ENCODE results near the gene GIT1. TPM values are rescaled to one million over a fixed set of nuclear protein-coding genes. Genes with fewer than 3 reads are reported as not detected.

The GIT1 gene
- total and polyA plus RNA-seq, 9 of the 15 experiments (the other 6 are each of a cell fraction or from before 2014, with no cell fraction given), result 0.35 to 35.3 (median 17.1) TPM

Other genes with a start within 250 kb of the GIT1 start
- 13.5 and 17.0 TPM in 2 replicates for gene TAOK1, start 199.3 kb downstream of the GIT1 start, total RNA-seq (2014; rRNA removed)
- gene TAOK1, start 199.3 kb downstream of the GIT1 start, total RNA-seq (2014; rRNA removed; fragmentation: Illumina TruSeq; extraction: Trizol), result 22.2 and 23.9 TPM in 2 replicates
- 21.8 and 22.3 TPM in 2 replicates for gene TAOK1, start 199.3 kb downstream of the GIT1 start, total RNA-seq (2015; rRNA removed; fragmentation: Illumina TruSeq; extraction: Trizol)
- 32.8 and 33.1 TPM in 2 replicates for gene TAOK1, start 199.3 kb downstream of the GIT1 start, total RNA-seq (2021)
- 10.0 and 15.9 TPM in 2 replicates for gene TAOK1, start 199.3 kb downstream of the GIT1 start, polyA plus RNA-seq (2011; rRNA removed)
- gene TAOK1, start 199.3 kb downstream of the GIT1 start, polyA plus RNA-seq (2014; fragmentation: Illumina TruSeq; extraction: Trizol), result 12.9 and 16.5 TPM in 2 replicates
- gene TAOK1, start 199.3 kb downstream of the GIT1 start, polyA plus RNA-seq (2014; fragmentation: Nextera tagmentation; extraction: Ambion mirVana), result 1 to 10 TPM; 3.2 to 3.4 TPM
- gene TAOK1, start 199.3 kb downstream of the GIT1 start, polyA plus RNA-seq (2014; rRNA removed), result 8.7 and 8.8 TPM in 2 replicates
- gene ABHD15, start 22.6 kb downstream of the GIT1 start, total RNA-seq (2014; rRNA removed), result 2.4 and 3.1 TPM in 2 replicates
- gene ABHD15, start 22.6 kb downstream of the GIT1 start, total RNA-seq (2014; rRNA removed; fragmentation: Illumina TruSeq; extraction: Trizol), result 2.0 and 2.2 TPM in 2 replicates
- 3.8 and 4.2 TPM in 2 replicates for gene ABHD15, start 22.6 kb downstream of the GIT1 start, total RNA-seq (2015; rRNA removed; fragmentation: Illumina TruSeq; extraction: Trizol)
- gene ABHD15, start 22.6 kb downstream of the GIT1 start, total RNA-seq (2021), result 4.0 and 4.2 TPM in 2 replicates
- 0.85 and 1.8 TPM in 2 replicates for gene ABHD15, start 22.6 kb downstream of the GIT1 start, polyA plus RNA-seq (2011; rRNA removed)
- 2.4 and 2.5 TPM in 2 replicates for gene ABHD15, start 22.6 kb downstream of the GIT1 start, polyA plus RNA-seq (2014; fragmentation: Illumina TruSeq; extraction: Trizol)
- gene ABHD15, start 22.6 kb downstream of the GIT1 start, polyA plus RNA-seq (2014; fragmentation: Nextera tagmentation; extraction: Ambion mirVana), result under 1 TPM; 0.85 to 0.97 TPM
- gene ABHD15, start 22.6 kb downstream of the GIT1 start, polyA plus RNA-seq (2014; rRNA removed), result 2.1 and 2.9 TPM in 2 replicates
- 25.2 and 27.6 TPM in 2 replicates for gene TP53I13, start 20.9 kb downstream of the GIT1 start, total RNA-seq (2014; rRNA removed)
- gene TP53I13, start 20.9 kb downstream of the GIT1 start, total RNA-seq (2014; rRNA removed; fragmentation: Illumina TruSeq; extraction: Trizol), result 1.8 and 3.3 TPM in 2 replicates
- 13.0 and 13.9 TPM in 2 replicates for gene TP53I13, start 20.9 kb downstream of the GIT1 start, total RNA-seq (2015; rRNA removed; fragmentation: Illumina TruSeq; extraction: Trizol)
- gene TP53I13, start 20.9 kb downstream of the GIT1 start, total RNA-seq (2021), result 24.5 and 28.3 TPM in 2 replicates
- gene TP53I13, start 20.9 kb downstream of the GIT1 start, polyA plus RNA-seq (2011; rRNA removed), result 9.1 and 10.3 TPM in 2 replicates
- 4.7 and 13.5 TPM in 2 replicates for gene TP53I13, start 20.9 kb downstream of the GIT1 start, polyA plus RNA-seq (2014; fragmentation: Illumina TruSeq; extraction: Trizol)
- gene TP53I13, start 20.9 kb downstream of the GIT1 start, polyA plus RNA-seq (2014; fragmentation: Nextera tagmentation; extraction: Ambion mirVana), result under 1 TPM; 0.08 to 0.13 TPM
- gene TP53I13, start 20.9 kb downstream of the GIT1 start, polyA plus RNA-seq (2014; rRNA removed), result 23.8 and 27.2 TPM in 2 replicates
- gene ANKRD13B, start 3.5 kb upstream of the GIT1 start, total RNA-seq (2014; rRNA removed), result 15.8 and 17.1 TPM in 2 replicates
- 2.5 and 3.5 TPM in 2 replicates for gene ANKRD13B, start 3.5 kb upstream of the GIT1 start, total RNA-seq (2014; rRNA removed; fragmentation: Illumina TruSeq; extraction: Trizol)
- gene ANKRD13B, start 3.5 kb upstream of the GIT1 start, total RNA-seq (2015; rRNA removed; fragmentation: Illumina TruSeq; extraction: Trizol), result 4.3 and 5.0 TPM in 2 replicates
- gene ANKRD13B, start 3.5 kb upstream of the GIT1 start, total RNA-seq (2021), result 22.3 and 28.1 TPM in 2 replicates
- gene ANKRD13B, start 3.5 kb upstream of the GIT1 start, polyA plus RNA-seq (2011; rRNA removed), result 4.6 and 6.5 TPM in 2 replicates
- gene ANKRD13B, start 3.5 kb upstream of the GIT1 start, polyA plus RNA-seq (2014; fragmentation: Illumina TruSeq; extraction: Trizol), result 10.3 and 11.7 TPM in 2 replicates
- under 1 TPM; 0.15 to 0.59 TPM for gene ANKRD13B, start 3.5 kb upstream of the GIT1 start, polyA plus RNA-seq (2014; fragmentation: Nextera tagmentation; extraction: Ambion mirVana)
- 14.2 and 15.6 TPM in 2 replicates for gene ANKRD13B, start 3.5 kb upstream of the GIT1 start, polyA plus RNA-seq (2014; rRNA removed)
- gene CORO6, start 33.3 kb upstream of the GIT1 start, total RNA-seq (2014; rRNA removed), result 2.8 and 2.9 TPM in 2 replicates
- 0.47 and 0.64 TPM in 2 replicates for gene CORO6, start 33.3 kb upstream of the GIT1 start, total RNA-seq (2014; rRNA removed; fragmentation: Illumina TruSeq; extraction: Trizol)
- gene CORO6, start 33.3 kb upstream of the GIT1 start, total RNA-seq (2015; rRNA removed; fragmentation: Illumina TruSeq; extraction: Trizol), result 1.7 and 2.5 TPM in 2 replicates
- gene CORO6, start 33.3 kb upstream of the GIT1 start, total RNA-seq (2021), result 4.4 TPM in 2 replicates
- 9.8 and 11.9 TPM in 2 replicates for gene CORO6, start 33.3 kb upstream of the GIT1 start, polyA plus RNA-seq (2011; rRNA removed)
- 2.4 and 3.1 TPM in 2 replicates for gene CORO6, start 33.3 kb upstream of the GIT1 start, polyA plus RNA-seq (2014; fragmentation: Illumina TruSeq; extraction: Trizol)
- under 1 TPM; 0.04 to 0.11 TPM for gene CORO6, start 33.3 kb upstream of the GIT1 start, polyA plus RNA-seq (2014; fragmentation: Nextera tagmentation; extraction: Ambion mirVana)
- gene CORO6, start 33.3 kb upstream of the GIT1 start, polyA plus RNA-seq (2014; rRNA removed), result 6.6 and 9.1 TPM in 2 replicates

All from K562 (cell line).